GM06990 (cell line): ENCODE results near the gene MAP6D1.

Experiments
- DNase-seq: peaks from one replicate; pipeline ENCODE4 v3.0.0-alpha.2; 2011; ENCODE audit not compliant: insufficient read length; ENCODE audit errors: extremely low read depth
- H3K27me3 ChIP-seq: replicated peaks from 2 replicates; pipeline ENCODE4 v1.6.0; 2011; ENCODE audit warnings: low read length; ENCODE audit not compliant: control insufficient read depth, insufficient read depth
- H3K36me3 ChIP-seq: 2 replicates; pipeline ENCODE4 v1.5.1; 2011; ENCODE audit warnings: low read length; ENCODE audit not compliant: control insufficient read depth, insufficient read depth
- H3K4me3 ChIP-seq: replicated peaks from 2 replicates; pipeline ENCODE4 v1.5.1; 2011; ENCODE audit warnings: low read depth, mild to moderate bottlenecking, control low read depth, low read length
- TF ChIP-seq, protein P1 (sequence below): IDR thresholded peaks from 2 replicates; pipeline ENCODE4 v1.5.1; 2011; ENCODE audit warnings: low read length, control low read depth, mild to moderate bottlenecking, inconsistent platforms; ENCODE audit not compliant: insufficient read depth, poor library complexity, severe bottlenecking

The MAP6D1 gene

DNA sequence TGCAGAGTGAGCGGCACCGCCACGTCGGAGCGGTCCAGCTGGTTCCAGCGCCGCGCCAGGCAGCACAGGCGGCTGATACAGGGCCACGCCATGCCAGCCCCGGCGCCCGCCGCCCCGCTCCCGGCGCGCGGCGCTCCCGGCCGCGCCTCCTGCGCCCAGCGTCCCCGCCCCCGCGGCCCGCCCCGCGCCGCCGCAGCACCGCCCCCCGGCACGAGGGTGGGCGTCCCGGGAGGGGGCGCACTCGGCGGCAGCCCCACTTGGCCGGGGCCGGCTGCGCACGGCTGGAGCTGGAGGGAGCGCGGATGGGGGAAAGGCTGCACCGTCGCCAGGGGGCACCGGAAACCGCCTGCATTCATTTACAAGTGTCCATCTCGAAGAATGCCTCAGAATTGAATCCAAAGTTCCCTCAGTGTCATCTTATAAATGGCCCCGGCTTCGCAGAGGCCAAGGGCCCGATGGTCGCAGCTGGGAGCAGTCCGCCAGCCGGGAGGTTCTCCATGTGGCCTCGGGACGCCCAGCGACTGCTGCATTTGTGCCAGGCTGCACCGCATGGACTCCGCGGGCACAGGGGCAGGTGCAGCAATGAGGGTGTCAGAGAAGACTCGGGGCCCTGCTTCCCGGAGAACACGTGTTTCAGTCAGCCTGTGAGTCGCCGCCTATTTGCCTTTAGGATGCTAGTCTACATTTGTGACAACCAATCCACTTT lies at the start of gene MAP6D1:
Gene MAP6D1, minus strand, starts transcription at position 122 of the 706 bp plus-strand sequence. Its CDS starts 30 bp downstream, at position 92.
- TF ChIP-seq, protein P1, sequence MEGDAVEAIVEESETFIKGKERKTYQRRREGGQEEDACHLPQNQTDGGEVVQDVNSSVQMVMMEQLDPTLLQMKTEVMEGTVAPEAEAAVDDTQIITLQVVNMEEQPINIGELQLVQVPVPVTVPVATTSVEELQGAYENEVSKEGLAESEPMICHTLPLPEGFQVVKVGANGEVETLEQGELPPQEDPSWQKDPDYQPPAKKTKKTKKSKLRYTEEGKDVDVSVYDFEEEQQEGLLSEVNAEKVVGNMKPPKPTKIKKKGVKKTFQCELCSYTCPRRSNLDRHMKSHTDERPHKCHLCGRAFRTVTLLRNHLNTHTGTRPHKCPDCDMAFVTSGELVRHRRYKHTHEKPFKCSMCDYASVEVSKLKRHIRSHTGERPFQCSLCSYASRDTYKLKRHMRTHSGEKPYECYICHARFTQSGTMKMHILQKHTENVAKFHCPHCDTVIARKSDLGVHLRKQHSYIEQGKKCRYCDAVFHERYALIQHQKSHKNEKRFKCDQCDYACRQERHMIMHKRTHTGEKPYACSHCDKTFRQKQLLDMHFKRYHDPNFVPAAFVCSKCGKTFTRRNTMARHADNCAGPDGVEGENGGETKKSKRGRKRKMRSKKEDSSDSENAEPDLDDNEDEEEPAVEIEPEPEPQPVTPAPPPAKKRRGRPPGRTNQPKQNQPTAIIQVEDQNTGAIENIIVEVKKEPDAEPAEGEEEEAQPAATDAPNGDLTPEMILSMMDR = peak; percentile 25
- Histone ChIP-seq H3K36me3 (peaks cover 8% of the 10 kb centered on the region; the same call in 1 of the 2 replicates), H3K4me3 (peak within 1 kb of the TSS; percentile 66), H3K27me3 (no peaks in the 10 kb centered on the region)
- peak; percentile 59 for DNase-seq

DNA sequence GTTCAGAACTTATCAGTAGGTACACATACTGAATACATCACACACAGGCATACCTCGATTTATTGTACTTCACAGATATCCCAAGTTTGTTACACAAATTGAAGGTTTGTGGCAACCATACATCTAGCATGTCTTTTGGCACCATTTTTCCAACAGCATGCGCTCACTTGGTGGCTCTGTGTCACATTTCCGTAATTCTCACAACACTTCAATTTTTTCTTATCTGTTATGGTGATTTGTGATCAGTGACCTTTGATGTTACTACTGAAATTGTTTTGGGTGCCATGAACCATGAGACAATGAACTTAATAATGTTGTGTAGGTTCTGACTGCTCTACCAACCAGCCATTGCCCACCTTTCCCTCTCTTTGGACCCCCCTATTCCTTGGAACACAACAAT lies 48.5 kb upstream of the MAP6D1 start:
- H3K27me3 ChIP-seq = no peaks in the 10 kb centered on the region
- no peak for DNase-seq
- H3K36me3 ChIP-seq = peaks cover 2% of the 10 kb centered on the region
- no peak overlapping the region for H3K4me3 ChIP-seq
- TF ChIP-seq, protein P1 = no peak

DNA sequence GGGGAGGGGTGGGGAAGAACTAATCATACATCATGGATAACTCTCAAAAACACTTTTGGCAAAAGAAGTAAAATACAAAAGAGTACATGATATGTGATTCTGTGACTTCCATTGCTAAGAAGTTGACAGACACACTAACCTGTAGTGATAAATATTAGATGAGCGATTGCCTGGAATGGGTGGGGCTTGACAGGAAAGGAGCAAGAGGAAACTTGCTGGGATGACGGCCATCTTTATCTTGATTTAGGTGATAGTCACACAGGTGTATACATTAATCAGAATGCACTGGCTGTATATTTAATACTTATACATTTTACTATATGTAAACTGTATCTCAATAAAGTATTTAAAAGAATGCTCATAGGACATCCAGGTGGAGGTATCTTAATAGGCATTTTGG lies 46.2 kb upstream of the MAP6D1 start:
- no peaks in the 10 kb centered on the region for H3K36me3 ChIP-seq
- H3K4me3 ChIP-seq = no peak overlapping the region
- TF ChIP-seq, protein P1 = no peak
- no peaks in the 10 kb centered on the region for H3K27me3 ChIP-seq
- no peak for DNase-seq

DNA sequence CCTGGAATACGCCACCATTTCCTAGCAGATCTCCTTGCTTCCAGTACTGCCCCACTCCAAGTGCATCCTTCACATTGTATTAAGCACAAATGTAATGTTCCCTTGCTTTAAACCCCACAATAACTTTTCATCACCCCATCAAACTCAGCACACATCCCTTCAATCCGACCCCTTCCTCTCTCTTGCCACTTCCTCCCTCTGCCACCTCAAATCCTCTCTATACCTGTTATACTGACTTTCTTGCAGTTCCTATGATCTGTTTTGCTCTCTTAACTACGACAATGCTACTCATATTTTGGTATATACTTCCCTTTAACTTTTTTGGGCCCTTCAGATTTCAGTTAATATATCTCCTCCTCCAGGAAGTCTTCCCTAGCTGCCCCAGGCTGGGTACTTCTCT lies 45.2 kb upstream of the MAP6D1 start:
- Histone ChIP-seq H3K4me3 (no peak overlapping the region), H3K27me3 (no peaks in the 10 kb centered on the region), H3K36me3 (no peaks in the 10 kb centered on the region)
- no peak for DNase-seq
- TF ChIP-seq, protein P1 = no peak

DNA sequence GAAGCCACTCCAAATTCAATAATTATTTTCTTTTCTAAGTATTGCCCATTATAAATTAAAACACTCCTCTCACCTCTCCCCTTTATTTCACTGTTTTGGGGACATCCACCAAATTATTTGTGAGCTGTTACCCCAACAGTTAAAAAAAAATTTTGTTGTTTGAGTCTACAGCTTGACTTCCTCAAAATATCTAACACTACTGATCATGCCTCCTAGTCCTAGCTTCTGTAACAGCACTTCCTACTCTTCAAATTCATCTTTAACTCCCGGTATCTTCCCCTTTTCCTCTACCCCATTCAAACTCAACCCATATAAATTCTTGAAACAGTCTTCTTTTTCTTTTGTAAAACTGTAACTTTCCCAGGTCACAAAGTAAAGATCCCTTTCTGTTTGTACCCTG lies 43.4 kb upstream of the MAP6D1 start:
- Histone ChIP-seq H3K36me3 (no peaks in the 10 kb centered on the region; the same call in 1 of the 2 replicates), H3K27me3 (no peaks in the 10 kb centered on the region), H3K4me3 (no peak overlapping the region)
- no peak for DNase-seq
- TF ChIP-seq, protein P1 = no peak
